ENCODE results near the gene C7orf25. TPM values are rescaled to one million over a fixed set of nuclear protein-coding genes. Genes with fewer than 3 reads are reported as not detected.

C7orf25 gene
- total and polyA plus RNA-seq, 10 of the 15 experiments (the other 5 are each of a cell fraction or from before 2014, with no cell fraction given): 0.63 to 3.2 (median 1.7) TPM

DNA sequence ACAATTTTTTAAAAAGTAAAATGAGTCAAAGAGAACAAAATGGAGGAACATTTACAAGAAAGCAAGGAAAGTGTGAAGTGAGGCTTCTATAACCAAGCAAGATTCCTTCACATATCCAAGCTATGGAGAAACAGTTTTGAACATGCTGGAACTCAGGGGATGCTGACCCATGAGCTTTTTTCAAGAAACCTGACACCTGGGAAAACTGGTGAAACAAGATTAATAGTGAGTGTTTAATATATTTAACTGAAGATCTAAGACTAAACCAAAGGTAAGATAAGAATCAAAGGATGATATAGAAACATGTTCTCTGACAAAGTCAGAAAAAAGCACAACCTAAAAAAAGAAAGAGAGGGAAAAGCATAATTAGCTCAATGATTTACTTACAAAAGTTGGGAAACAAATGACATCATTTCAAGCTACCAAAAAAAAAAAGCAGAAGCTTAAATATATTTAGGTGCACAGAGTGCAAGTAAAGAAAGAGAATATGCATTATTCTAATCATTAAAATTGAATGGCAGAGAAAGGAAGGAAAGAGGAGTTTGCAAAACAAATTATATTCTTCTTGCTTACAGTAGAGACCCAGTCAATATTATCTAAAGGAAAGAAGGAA is 24.9 kb downstream of the C7orf25 start:
- Histone ChIP-seq H3K9me3 (replicated peaks; ENCODE audit: control insufficient read depth, insufficient read depth, low read length) (no peaks in the 10 kb centered on the region), H3K79me2 (ENCODE audit: control insufficient read depth, insufficient read depth, low read length) (no peaks in the 10 kb centered on the region), H3K36me3 (ENCODE audit: control insufficient read depth in 2 of 2, insufficient read depth in 2 of 2, low read length in 1 of 2) (no peaks in the 10 kb centered on the region), H4K20me1 (ENCODE audit: control insufficient read depth, insufficient read depth) (no peaks in the 10 kb centered on the region), H3K4me2 (ENCODE audit: control insufficient read depth, insufficient read depth) (no peak overlapping the region), H3K9ac (ENCODE audit: control insufficient read depth, insufficient read depth, low read length) (no peak overlapping the region), H3K27me3 (replicated peaks in 1 of 2; ENCODE audit: control insufficient read depth in 2 of 2, insufficient read depth in 2 of 2, low read length in 1 of 2) (peaks cover 0 to 1% of the 10 kb centered on the region in 2 experiments; a peak in 2 of 4 replicates), H3K4me1 (ENCODE audit: control insufficient read depth, insufficient read depth, low read length) (no peaks in the 10 kb centered on the region; the same call in 1 of the 2 replicates), H3K4me3 (no peak overlapping the region), H2AFZ (ENCODE audit: control insufficient read depth, low read depth, low read length) (no peak overlapping the region), H3K27ac (ENCODE audit: control insufficient read depth, insufficient read depth) (no peak overlapping the region)
- intact Hi-C loops (cut with micrococcal nuclease; ENCODE audit: unreplicated experiment): no loop called here
- POLR2A ChIA-PET: no interaction called here
- DNase-seq (ENCODE audit: low read depth, low spot score) (no peak), ATAC-seq (no peak), FAIRE-seq (no peak)
- BruUV-seq (replicated peaks): no TSS peak
- SMC1A ChIA-PET (ENCODE audit: uncharacterized antibody, unreplicated experiment): interaction anchor here (0.6 to 1.4 kb wide), 4 partner anchors 10 to 568 kb away, joined by 3 to 5 read pairs (median 4); no protein-coding TSS in a partner anchor
- in situ Hi-C loops (cut with MboI): no loop called here
- CTCF ChIA-PET: interaction anchor here (0.7 to 2.1 kb wide), 7 partner anchors 10 to 944 kb away, joined by 3 to 16 read pairs (median 3); no protein-coding TSS in a partner anchor
- TF ChIP-seq NFYB (IDR thresholded peaks at IDR 0.05; ENCODE audit: insufficient read depth, low read depth, low read length) (no peak), HDAC6 (IDR thresholded peaks at IDR 0.05; ENCODE audit: unreplicated experiment) (no peak), SREBF1 (IDR thresholded peaks at IDR 0.05; ENCODE audit: low read length) (no peak), CEBPB (IDR thresholded peaks at IDR 0.05; ENCODE audit: borderline replicate concordance in 1 of 2, low read depth in 2 of 2, low read length in 2 of 2) (no peak), CREM (IDR thresholded peaks at IDR 0.05; ENCODE audit: low read depth) (no peak), LARP7 (IDR thresholded peaks at IDR 0.05) (no peak), NBN (IDR thresholded peaks at IDR 0.05) (no peak), RAD51 (IDR thresholded peaks at IDR 0.05) (no peak), SRF (IDR thresholded peaks at IDR 0.05; ENCODE audit: low read depth in 2 of 2, low read length in 2 of 2) (no peak), TAF1 (IDR thresholded peaks at IDR 0.05; ENCODE audit: borderline replicate concordance, low read depth, low read length) (no peak), DPF2 (IDR thresholded peaks at IDR 0.05) (no peak), POLR2AphosphoS5 (IDR thresholded peaks at IDR 0.05; ENCODE audit: low read length) (no peak), NFXL1 (IDR thresholded peaks at IDR 0.05; ENCODE audit: borderline replicate concordance) (no peak), MYB (IDR thresholded peaks at IDR 0.05; ENCODE audit: borderline replicate concordance, low read depth, low read length) (no peak), ZNF217 (IDR thresholded peaks at IDR 0.05) (no peak)
- TF ChIP-seq, protein P1, sequence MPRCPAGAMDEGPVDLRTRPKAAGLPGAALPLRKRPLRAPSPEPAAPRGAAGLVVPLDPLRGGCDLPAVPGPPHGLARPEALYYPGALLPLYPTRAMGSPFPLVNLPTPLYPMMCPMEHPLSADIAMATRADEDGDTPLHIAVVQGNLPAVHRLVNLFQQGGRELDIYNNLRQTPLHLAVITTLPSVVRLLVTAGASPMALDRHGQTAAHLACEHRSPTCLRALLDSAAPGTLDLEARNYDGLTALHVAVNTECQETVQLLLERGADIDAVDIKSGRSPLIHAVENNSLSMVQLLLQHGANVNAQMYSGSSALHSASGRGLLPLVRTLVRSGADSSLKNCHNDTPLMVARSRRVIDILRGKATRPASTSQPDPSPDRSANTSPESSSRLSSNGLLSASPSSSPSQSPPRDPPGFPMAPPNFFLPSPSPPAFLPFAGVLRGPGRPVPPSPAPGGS (IDR thresholded peaks at IDR 0.05; ENCODE audit: borderline replicate concordance, insufficient read depth, low read depth, low read length, poor library complexity, severe bottlenecking): no peak
- TF ChIP-seq, protein P2, sequence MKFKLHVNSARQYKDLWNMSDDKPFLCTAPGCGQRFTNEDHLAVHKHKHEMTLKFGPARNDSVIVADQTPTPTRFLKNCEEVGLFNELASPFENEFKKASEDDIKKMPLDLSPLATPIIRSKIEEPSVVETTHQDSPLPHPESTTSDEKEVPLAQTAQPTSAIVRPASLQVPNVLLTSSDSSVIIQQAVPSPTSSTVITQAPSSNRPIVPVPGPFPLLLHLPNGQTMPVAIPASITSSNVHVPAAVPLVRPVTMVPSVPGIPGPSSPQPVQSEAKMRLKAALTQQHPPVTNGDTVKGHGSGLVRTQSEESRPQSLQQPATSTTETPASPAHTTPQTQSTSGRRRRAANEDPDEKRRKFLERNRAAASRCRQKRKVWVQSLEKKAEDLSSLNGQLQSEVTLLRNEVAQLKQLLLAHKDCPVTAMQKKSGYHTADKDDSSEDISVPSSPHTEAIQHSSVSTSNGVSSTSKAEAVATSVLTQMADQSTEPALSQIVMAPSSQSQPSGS (IDR thresholded peaks at IDR 0.05; ENCODE audit: low read length): no peak
- RAD21 ChIA-PET (ENCODE audit: unreplicated experiment): interaction anchor here (1.1 to 1.4 kb wide), 2 partner anchors 54 to 944 kb away, joined by 3 read pairs; no protein-coding TSS in a partner anchor

Data from GM12878 (cell line).